T-helper 1 cell treated with Interleukin-12 subunit alpha and Interleukin-12 subunit beta and Interleukin-4 antibody, amounts not matched to agents 30 ng/mL and 1 ng/mL, for 36 hours (primary cell): Measurements from ENCODE around the gene C16orf90. TPM values are rescaled to one million over a fixed set of nuclear protein-coding genes. Genes with fewer than 3 reads are reported as not detected.

Source experiments
- intact Hi-C: fragments of 100-400 bp; cut with micrococcal nuclease; formaldehyde crosslinking; loops from one replicate; pipeline ENCODE4 v1.15.1; 2024
- total RNA-seq: library from RNA; stranded (reverse); gene quantifications from 2 replicates; pipeline ENCODE4 v1.2.3, GENCODE V29; 2022

The C16orf90 gene
- total RNA-seq, result not detected in 2 replicates

GRCh38 chr16:3495176-3495575, at the start of gene C16orf90:
C16orf90 (minus strand) TSS chr16:3495489; CDS start chr16:3495421, 68 bp downstream.
- intact Hi-C loops, result no loop called here

- intact Hi-C loops, result no loop called here
Observed at GRCh38 chr16:3542601-3543373, 47.5 kb upstream of the C16orf90 start.

- intact Hi-C loops, result no loop called here
Observed at GRCh38 chr16:3541527-3542155, 46.4 kb upstream of the C16orf90 start.

GRCh38 chr16:3538222-3538621, 42.9 kb upstream of the C16orf90 start:
- intact Hi-C loops, result no loop called here

- intact Hi-C loops, result no loop called here
Observed at GRCh38 chr16:3536851-3537250, 41.6 kb upstream of the C16orf90 start.

GRCh38 chr16:3536271-3536731, 41.0 kb upstream of the C16orf90 start:
- intact Hi-C loops, result no loop called here

GRCh38 chr16:3534126-3534525, 38.8 kb upstream of the C16orf90 start:
- intact Hi-C loops, result no loop called here

GRCh38 chr16:3532741-3533140, 37.5 kb upstream of the C16orf90 start:
- intact Hi-C loops, result no loop called here

GRCh38 chr16:3530371-3530914, 35.2 kb upstream of the C16orf90 start:
- intact Hi-C loops, result no loop called here

- intact Hi-C loops, result loop anchor here (5.0 kb wide), 1 partner anchor 48 kb away; the partner anchor contains the start of gene NLRC3
Observed at GRCh38 chr16:3529175-3529574, 33.9 kb upstream of the C16orf90 start.

GRCh38 chr16:3528406-3528805, 33.1 kb upstream of the C16orf90 start:
- intact Hi-C loops, result loop anchor here (5.0 kb wide), 1 partner anchor 49 kb away; the partner anchor contains the start of gene NLRC3

- intact Hi-C loops, result loop anchor here (5.0 kb wide), 1 partner anchor 50 kb away; the partner anchor contains the start of gene NLRC3
Observed at GRCh38 chr16:3527216-3527829, 32.0 kb upstream of the C16orf90 start.

- intact Hi-C loops, result loop anchor here (5.0 kb wide), 1 partner anchor 51 kb away; the partner anchor contains the start of gene NLRC3
Observed at GRCh38 chr16:3525951-3526350, 30.7 kb upstream of the C16orf90 start.

GRCh38 chr16:3523281-3523680, 28.0 kb upstream of the C16orf90 start:
- intact Hi-C loops, result no loop called here

GRCh38 chr16:3520841-3521240, 25.6 kb upstream of the C16orf90 start:
- intact Hi-C loops, result no loop called here

- intact Hi-C loops, result no loop called here
Observed at GRCh38 chr16:3520413-3520812, 25.1 kb upstream of the C16orf90 start.

- intact Hi-C loops, result no loop called here
Observed at GRCh38 chr16:3519581-3519980, 24.3 kb upstream of the C16orf90 start.

GRCh38 chr16:3518986-3519348, 23.7 kb upstream of the C16orf90 start:
- intact Hi-C loops, result no loop called here

- intact Hi-C loops, result no loop called here
Observed at GRCh38 chr16:3518292-3518985, 23.1 kb upstream of the C16orf90 start.

GRCh38 chr16:3515897-3516296, 20.6 kb upstream of the C16orf90 start:
- intact Hi-C loops, result no loop called here

- intact Hi-C loops, result no loop called here
Observed at GRCh38 chr16:3514621-3515020, 19.3 kb upstream of the C16orf90 start.
